SW 1271 (cell line): ENCODE results near the gene TSPAN15.
"Not testable (repeated sequence)": the region's sequence is repeated elsewhere in the genome, so short reads cannot be mapped to it uniquely, and the experiment has no call there.

Experiments used
- DNase-seq, 2 experiments: peaks; one replicate each; lab custom pipeline; 2025; lab: John Stamatoyannopoulos, UW

The TSPAN15 gene

GRCh38 chr10:69503001-69503895 lies 52.0 kb downstream of the TSPAN15 start:
- DNase-seq, result no peak

- no peak for DNase-seq
These were observed 52.6 kb downstream of the TSPAN15 start for GRCh38 chr10:69503896-69504265.

GRCh38 chr10:69504576-69505250 lies 53.4 kb downstream of the TSPAN15 start:
- no peak for DNase-seq

- DNase-seq, result no peak
These were observed 54.5 kb downstream of the TSPAN15 start for GRCh38 chr10:69505636-69506318.

- DNase-seq, result no peak
These were observed 55.2 kb downstream of the TSPAN15 start for GRCh38 chr10:69506487-69506833.

GRCh38 chr10:69506834-69507713 lies 55.8 kb downstream of the TSPAN15 start:
- DNase-seq, result no peak

GRCh38 chr10:69508738-69509340 lies 57.6 kb downstream of the TSPAN15 start:
- DNase-seq, result no peak

GRCh38 chr10:69512901-69513300 lies 61.6 kb downstream of the TSPAN15 start:
- no peak for DNase-seq

GRCh38 chr10:69513617-69514016 lies 62.4 kb downstream of the TSPAN15 start:
- peak in 1 of 2 experiments; percentile 2 for DNase-seq

GRCh38 chr10:69515699-69516259 lies 64.5 kb downstream of the TSPAN15 start:
- DNase-seq, result peak in 1 of 2 experiments; percentile 68

GRCh38 chr10:69516316-69516715 lies 65.1 kb downstream of the TSPAN15 start:
- peak; percentile 6 to 12 for DNase-seq

- DNase-seq, result no peak
These were observed 65.5 kb downstream of the TSPAN15 start for GRCh38 chr10:69516796-69517195.

GRCh38 chr10:69517271-69517848 lies 66.1 kb downstream of the TSPAN15 start:
- DNase-seq, result no peak

GRCh38 chr10:69527961-69528360 lies 76.7 kb downstream of the TSPAN15 start:
- DNase-seq, result no peak

GRCh38 chr10:69533658-69534057 lies 82.4 kb downstream of the TSPAN15 start:
- no peak for DNase-seq

- DNase-seq, result not testable (repeated sequence)
These were observed 85.3 kb downstream of the TSPAN15 start for GRCh38 chr10:69536521-69536920.

- DNase-seq, result no peak
These were observed 86.2 kb downstream of the TSPAN15 start for GRCh38 chr10:69537449-69537848.

GRCh38 chr10:69538461-69538860 lies 87.2 kb downstream of the TSPAN15 start:
- DNase-seq, result no peak

- no peak for DNase-seq
These were observed 90.2 kb downstream of the TSPAN15 start for GRCh38 chr10:69541463-69541862.

GRCh38 chr10:69549959-69550358 lies 98.7 kb downstream of the TSPAN15 start:
- DNase-seq, result peak in 1 of 2 experiments; percentile 8

- DNase-seq, result no peak
These were observed 101.0 kb downstream of the TSPAN15 start for GRCh38 chr10:69552268-69552667.
